KBM-7 (cell line): ENCODE measurements around the gene UBE2N.
"Not testable (repeated sequence)": the region's sequence is repeated elsewhere in the genome, so short reads cannot be mapped to it uniquely, and the experiment has no call there.

Experiments
- DNase-seq: peaks from one replicate; pipeline ENCODE4 v3.0.0-alpha.2; 2015
- in situ Hi-C: fragments of 300-500 bp; cut with MboI; formaldehyde crosslinking; loops from 2 replicates; pipeline ENCODE4 v1.14.3; 2020; ENCODE audit warnings: low sequenced_read_pairs, low pct_unique_long_range_greater_than_20kb, mixed read lengths

Gene UBE2N

DNA sequence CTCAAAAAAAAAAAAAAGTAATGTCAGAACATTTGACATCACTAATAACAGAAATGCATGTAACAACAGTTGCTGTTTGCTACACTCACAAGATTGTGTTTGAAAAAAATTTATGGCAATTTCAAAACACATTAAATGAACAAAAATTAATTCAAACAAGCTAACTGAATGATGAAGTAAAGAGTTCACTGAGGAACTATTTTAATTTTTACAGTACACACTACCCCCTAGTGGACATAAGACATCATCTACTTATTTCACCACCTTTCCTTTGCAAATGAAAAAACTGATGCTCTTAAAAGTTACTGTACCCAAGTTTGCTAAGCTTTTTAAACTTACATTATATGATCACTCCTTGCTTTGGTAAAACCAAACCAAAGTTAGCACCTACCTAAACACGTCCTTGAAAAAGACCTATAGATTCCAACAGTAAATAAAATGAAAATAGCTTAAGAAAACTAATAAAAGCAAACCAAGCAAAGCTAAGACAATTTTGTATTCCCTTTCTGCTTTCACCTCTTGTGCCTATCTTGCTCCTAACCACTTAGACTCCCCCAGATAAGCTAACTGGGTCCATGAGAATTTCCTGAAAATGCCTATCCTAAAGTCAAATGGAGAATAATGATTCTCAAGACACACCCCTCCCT is 22.2 kb downstream of the UBE2N start:
- peak; percentile 68 for DNase-seq
- in situ Hi-C loops, result no loop called here

GRCh38 chr12:93417967-93418480 is 23.7 kb downstream of the UBE2N start:
- in situ Hi-C loops, result no loop called here
- DNase-seq, result no peak

- no peak for DNase-seq
These were observed 25.9 kb downstream of the UBE2N start for GRCh38 chr12:93415723-93416464.

DNA sequence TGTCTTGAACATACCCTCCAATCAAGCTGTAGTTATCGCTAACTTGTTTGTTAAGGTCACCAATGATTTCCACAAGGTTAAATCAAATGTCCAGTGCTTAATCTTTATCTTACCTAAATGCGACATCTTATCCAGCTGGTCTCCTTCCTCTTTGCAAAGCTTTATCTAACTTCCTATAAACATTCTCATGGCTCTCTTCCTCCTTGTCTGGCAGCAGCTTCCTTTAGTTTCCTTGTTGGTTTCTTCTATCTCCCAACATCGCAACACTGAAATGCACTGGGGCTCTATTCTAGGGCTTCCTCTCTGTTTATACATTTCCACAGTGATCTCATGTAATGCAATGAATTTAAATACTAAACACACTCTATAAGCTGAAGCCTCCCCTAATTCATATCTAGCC is 28.7 kb downstream of the UBE2N start:
- in situ Hi-C loops, result no loop called here
- peak; percentile 24 for DNase-seq

More at GRCh38 chr12:93415723-93416464, 25.9 kb downstream of the UBE2N start:
- in situ Hi-C loops, result no loop called here

DNA sequence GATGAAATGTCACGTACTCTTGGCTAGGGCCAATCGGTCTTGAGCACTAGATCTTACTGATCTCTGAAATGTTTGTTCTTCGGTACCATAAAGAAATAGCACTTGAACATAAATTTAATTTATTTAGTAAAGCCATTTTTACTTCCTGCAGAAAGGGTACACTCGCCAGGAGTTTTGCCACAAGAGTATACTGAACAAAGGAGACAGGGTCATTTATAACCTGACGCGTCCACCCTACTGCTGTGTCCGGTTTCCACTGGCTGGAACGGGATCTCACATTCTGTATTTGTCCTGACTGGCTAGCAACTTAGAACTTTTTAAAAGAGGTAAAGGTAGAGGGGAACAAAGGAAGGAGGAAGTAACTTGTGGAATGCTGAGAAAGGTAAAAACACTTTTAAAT is 29.4 kb downstream of the UBE2N start:
- in situ Hi-C loops, DNase-seq: not testable (repeated sequence)

GRCh38 chr12:93411060-93411459 is 30.7 kb downstream of the UBE2N start:
- DNase-seq, in situ Hi-C loops: not testable (repeated sequence)

DNA sequence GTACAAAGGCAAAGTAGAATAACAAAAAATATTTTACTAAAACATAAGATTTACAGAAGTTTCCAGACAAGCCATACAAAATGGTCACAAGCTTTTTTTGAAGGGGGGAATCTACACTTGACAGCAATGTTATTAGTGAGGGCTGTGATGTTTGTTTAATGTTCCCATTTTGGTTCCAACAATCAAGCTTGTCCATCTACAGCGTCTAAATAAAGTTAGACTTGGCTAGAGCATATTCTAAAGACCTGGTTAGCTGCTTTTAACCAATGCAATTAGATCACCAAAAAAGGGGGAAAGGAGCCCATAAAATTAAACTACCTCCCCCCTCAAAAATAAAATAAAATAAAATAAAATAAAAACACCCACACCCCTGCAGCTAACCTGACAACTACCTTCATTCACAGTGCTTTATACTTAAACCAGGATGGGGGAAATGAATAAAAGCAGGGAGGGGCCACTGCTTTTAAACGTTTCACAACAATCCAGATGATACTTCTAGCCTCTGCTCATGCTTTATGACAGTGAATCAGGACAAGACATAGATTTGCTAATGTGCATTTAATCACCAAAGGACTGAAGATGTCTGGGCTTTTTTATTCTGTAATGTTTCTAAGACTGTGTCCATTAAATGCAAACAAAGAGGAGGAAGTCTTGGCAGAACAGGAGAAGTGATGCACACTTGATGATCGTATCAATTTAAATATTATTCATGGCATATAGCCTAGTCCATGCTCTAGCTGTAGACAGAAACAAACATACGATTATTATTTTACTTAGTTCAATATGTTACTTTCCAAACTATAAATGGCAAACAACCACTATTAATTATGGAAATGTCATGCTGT is 32.2 kb downstream of the UBE2N start:
- in situ Hi-C loops, DNase-seq: not testable (repeated sequence)

DNA sequence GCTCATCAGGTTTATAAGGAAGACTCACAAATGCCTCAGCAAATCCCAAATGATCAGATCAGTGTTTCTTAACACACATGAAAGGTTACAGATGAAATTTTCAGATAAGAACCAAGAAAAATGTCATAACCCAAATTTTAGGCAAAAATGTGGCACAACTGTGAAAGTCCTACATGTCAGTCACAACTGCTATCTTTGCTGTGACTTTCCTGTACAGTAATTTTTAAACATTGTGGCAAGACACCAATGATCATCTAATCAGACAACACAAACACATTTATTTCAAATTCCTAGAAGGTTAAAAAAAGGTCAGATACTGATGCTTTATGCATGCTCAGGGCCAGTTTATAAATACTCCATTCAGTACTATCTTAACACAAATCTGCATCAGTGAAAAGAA is 32.9 kb downstream of the UBE2N start:
- no peak for DNase-seq
- in situ Hi-C loops, result no loop called here

- no peak for DNase-seq
- in situ Hi-C loops, result no loop called here
These were observed 33.8 kb downstream of the UBE2N start for GRCh38 chr12:93407963-93408283.

GRCh38 chr12:93407054-93407962 is 34.4 kb downstream of the UBE2N start:
- peak; percentile 36 for DNase-seq
- in situ Hi-C loops, result no loop called here

DNA sequence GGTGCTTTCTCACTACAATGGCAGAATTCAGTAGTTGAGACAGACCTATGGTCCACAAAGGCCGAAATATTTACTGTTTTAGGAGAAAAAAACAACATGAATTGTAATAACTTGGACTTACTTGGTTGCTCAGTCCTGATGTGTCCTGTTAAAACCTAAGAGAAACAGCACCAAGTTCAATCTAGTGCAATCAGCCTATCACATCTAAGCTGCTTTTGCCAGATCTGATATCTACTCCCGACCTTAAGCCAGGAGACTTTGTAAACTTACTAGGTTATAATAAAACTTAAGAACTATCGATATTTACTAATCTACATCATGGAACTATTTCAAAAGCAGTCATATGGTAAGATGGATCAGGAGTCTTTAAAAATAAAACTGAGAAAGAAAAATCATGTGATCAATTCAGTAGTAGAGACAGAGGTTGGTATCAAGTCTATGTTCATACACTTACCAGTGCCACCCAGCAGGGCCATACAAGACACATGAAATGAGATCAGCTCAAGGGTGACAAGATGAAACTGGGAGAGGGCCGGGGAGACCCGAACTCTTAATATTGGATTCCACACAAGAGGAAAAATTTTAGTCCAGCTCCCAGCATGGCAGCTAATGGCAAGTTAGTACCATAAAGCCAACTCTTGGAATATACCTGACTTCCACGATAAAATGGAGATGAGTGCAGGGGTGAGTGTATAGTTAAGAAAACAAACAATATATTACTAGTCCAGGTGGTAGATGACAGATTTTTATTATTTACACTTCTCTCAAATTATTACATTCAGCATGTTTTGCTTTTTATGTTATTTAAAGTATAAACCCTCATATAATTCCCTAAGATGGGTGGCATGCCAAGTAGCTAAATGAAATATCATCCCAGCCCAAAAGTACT is 36.5 kb downstream of the UBE2N start:
- no peak for DNase-seq
- in situ Hi-C loops, result no loop called here

DNA sequence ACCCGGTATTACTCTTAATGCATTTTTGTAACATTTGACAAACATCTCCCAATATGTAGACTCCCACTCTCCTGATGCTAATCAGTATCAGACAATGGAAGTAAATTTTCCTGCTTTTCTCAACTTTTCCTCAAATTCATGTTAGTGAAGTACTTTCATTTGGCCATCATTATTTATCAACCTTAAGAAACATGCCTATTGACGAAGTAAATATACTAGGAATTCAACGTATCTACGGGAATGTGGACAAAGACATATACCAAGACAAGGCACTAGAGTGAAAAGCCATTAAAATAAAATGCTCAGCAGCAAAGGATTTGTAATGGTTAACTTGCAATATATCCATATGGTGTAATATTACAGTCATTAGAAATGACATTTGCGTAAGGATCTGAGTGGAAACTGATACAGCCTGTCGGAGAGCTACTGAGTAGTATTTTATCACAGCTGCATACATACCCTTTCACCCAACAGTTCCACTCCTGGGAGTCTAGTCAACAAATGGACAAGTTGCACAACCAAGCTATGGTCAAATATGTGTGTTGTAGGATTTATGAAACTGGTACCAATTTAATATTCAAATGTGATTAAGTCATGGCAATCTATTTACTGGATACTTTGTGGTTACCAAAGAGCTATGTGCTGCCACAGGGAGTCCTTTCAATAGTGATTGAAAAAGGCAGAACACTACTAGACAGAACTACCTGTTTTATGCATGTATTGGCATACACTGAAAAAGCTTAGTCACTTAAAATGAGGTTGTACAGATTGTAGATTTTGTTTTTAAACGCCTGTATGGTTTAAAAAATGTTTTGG is 37.6 kb downstream of the UBE2N start:
- in situ Hi-C loops, result no loop called here
- no peak for DNase-seq

GRCh38 chr12:93402333-93403311 is 39.1 kb downstream of the UBE2N start:
- in situ Hi-C loops, result no loop called here
- no peak for DNase-seq

- not testable (repeated sequence) for DNase-seq
- in situ Hi-C loops, result loop anchor here (25.0 kb wide), 1 partner anchor 387 kb away; no protein-coding TSS in a partner anchor
These were observed 42.4 kb downstream of the UBE2N start for GRCh38 chr12:93399183-93399863.

DNA sequence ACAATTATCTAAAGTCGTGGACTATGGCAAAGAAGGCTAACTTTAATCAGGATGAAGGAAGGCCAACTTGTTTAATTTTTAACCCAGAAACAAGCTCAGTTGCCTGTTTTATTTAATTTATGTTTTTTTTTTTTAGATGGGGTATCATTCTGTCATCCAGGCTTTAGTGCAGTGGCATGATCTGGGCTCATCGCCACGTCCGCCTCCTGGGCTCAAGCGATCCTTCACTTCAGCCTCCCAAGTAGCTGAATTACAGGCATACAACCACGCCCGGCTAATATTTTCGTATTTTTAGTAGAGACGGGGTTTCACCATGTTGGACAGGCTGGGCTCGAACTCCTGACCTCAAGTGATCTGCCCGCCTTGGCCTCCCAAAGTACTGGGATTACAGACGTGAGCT is 44.3 kb downstream of the UBE2N start:
- in situ Hi-C loops, result loop anchor here (25.0 kb wide), 1 partner anchor 385 kb away; no protein-coding TSS in a partner anchor
- no peak for DNase-seq
